ENCODE results near the gene SDCBP2. TPM values are rescaled to one million over a fixed set of nuclear protein-coding genes. Genes with fewer than 3 reads are reported as not detected.

Gene SDCBP2
- total and polyA plus RNA-seq, 10 of the 15 experiments (the other 5 are each of a cell fraction or from before 2014, with no cell fraction given), result 0.16 to 2.4 (median 1.1) TPM; not detected in 1

DNA sequence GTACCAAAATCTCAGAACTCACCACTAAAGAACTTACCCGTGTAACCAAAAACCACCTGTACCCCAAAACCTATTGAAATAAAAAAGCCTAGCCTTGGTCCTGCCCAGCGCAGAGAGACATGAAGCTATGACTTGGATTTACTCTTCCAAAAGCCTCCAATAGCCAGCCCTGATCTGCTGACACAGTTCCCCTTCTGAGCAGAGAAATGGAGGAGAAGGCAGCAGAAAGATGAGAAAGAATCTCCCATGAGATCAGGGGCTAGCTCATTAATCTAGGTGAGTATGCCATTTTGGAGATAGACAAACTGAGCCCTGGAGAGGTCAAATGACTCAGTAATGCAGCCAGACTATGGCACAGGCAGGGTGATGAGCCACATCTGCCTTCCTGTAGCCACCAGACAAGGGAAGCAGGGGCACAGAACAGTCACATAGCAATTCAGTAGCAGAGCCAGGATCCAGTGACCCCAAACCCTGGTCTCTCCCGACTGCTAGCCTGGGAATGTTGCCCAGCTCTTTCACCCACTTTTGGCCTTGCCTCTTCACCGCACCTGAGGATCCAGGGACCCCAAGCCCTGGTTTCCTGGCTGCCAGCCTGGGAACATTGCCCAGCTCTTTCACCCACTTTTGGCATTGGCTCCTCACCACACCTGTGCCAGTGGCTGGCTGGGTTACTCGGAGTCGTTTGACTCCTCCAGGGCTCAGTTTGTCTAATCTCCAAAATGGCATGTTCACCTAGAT lies 7.2 kb upstream of the SDCBP2 start:
- Histone ChIP-seq H3K4me3 (no peak overlapping the region), H3K9ac (ENCODE audit: control insufficient read depth, insufficient read depth, low read length) (no peak overlapping the region), H3K4me2 (ENCODE audit: control insufficient read depth, insufficient read depth) (no peak overlapping the region), H3K27ac (ENCODE audit: control insufficient read depth, insufficient read depth) (no peak overlapping the region), H3K9me3 (replicated peaks; ENCODE audit: control insufficient read depth, insufficient read depth, low read length) (no peaks in the 10 kb centered on the region), H3K79me2 (ENCODE audit: control insufficient read depth, insufficient read depth, low read length) (no peaks in the 10 kb centered on the region), H3K4me1 (ENCODE audit: control insufficient read depth, insufficient read depth, low read length) (peaks cover 5% of the 10 kb centered on the region), H2AFZ (ENCODE audit: control insufficient read depth, low read depth, low read length) (no peak overlapping the region), H3K27me3 (replicated peaks in 1 of 2; ENCODE audit: control insufficient read depth in 2 of 2, insufficient read depth in 2 of 2, low read length in 1 of 2) (no peaks in the 10 kb centered on the region), H3K36me3 (ENCODE audit: control insufficient read depth in 2 of 2, insufficient read depth in 2 of 2, low read length in 1 of 2) (no peaks in the 10 kb centered on the region; a peak in 1 of 4 replicates), H4K20me1 (ENCODE audit: control insufficient read depth, insufficient read depth) (no peaks in the 10 kb centered on the region; the same call in none of the 2 replicates)
- in situ Hi-C loops (cut with MboI) (no loop called here), intact Hi-C loops (cut with micrococcal nuclease; ENCODE audit: unreplicated experiment) (no loop called here)
- BruUV-seq (replicated peaks), result no TSS peak
- no peak for DNase-seq (ENCODE audit: low read depth, low spot score)
- no peak for TF ChIP-seq SIX5 (IDR thresholded peaks at IDR 0.05; ENCODE audit: low read depth, low read length, severe bottlenecking)
- TF ChIP-seq TBL1XR1 (IDR thresholded peaks at IDR 0.05; ENCODE audit: low read depth, low read length), result no peak
- TF ChIP-seq NFYB (IDR thresholded peaks at IDR 0.05; ENCODE audit: insufficient read depth, low read depth, low read length), result no peak
- TF ChIP-seq LARP7 (IDR thresholded peaks at IDR 0.05), result no peak
- no peak for TF ChIP-seq KLF5 (IDR thresholded peaks at IDR 0.05; ENCODE audit: partially characterized antibody)
- no peak for TF ChIP-seq GATAD2B (conservative IDR thresholded peaks at IDR 0.05; ENCODE audit: low read depth)
- TF ChIP-seq SREBF1 (IDR thresholded peaks at IDR 0.05; ENCODE audit: low read length), result no peak
- TF ChIP-seq MYC (IDR thresholded peaks at IDR 0.05; ENCODE audit: insufficient read depth, insufficient read length, insufficient replicate concordance, low read length, severe bottlenecking), result no peak
- TF ChIP-seq, protein P1, sequence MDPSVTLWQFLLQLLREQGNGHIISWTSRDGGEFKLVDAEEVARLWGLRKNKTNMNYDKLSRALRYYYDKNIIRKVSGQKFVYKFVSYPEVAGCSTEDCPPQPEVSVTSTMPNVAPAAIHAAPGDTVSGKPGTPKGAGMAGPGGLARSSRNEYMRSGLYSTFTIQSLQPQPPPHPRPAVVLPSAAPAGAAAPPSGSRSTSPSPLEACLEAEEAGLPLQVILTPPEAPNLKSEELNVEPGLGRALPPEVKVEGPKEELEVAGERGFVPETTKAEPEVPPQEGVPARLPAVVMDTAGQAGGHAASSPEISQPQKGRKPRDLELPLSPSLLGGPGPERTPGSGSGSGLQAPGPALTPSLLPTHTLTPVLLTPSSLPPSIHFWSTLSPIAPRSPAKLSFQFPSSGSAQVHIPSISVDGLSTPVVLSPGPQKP (IDR thresholded peaks at IDR 0.05; ENCODE audit: low read depth, low read length), result no peak
- TF ChIP-seq YY1 (IDR thresholded peaks at IDR 0.05; ENCODE audit: low read depth, low read length), result no peak
- no peak for TF ChIP-seq SP1 (IDR thresholded peaks at IDR 0.05; ENCODE audit: low read depth, low read length)
- TF ChIP-seq USF2 (IDR thresholded peaks at IDR 0.05; ENCODE audit: borderline replicate concordance, low read depth, low read length), result no peak
- no peak for TF ChIP-seq NR2C1 (IDR thresholded peaks at IDR 0.05)
- TF ChIP-seq RELA (IDR thresholded peaks at IDR 0.05; ENCODE audit: borderline replicate concordance, partially characterized antibody), result no peak
- CTCF ChIA-PET, result interaction anchor here (0.7 kb wide), 2 partner anchors 8 to 65 kb away, joined by 3 read pairs; no protein-coding TSS in a partner anchor
- RAD21 ChIA-PET (ENCODE audit: unreplicated experiment), result no interaction called here
- POLR2A ChIA-PET, result interaction anchor here (0.6 kb wide), 1 partner anchor 55 kb away, joined by 4 read pairs; no protein-coding TSS in a partner anchor
- 92% methylated on average over 6 of the region's 6 CpGs for WGBS (ENCODE audit: insufficient coverage, insufficient replicate concordance, low lambda C conversion rate, missing lambda C conversion rate)
- SMC1A ChIA-PET (ENCODE audit: uncharacterized antibody, unreplicated experiment), result no interaction called here
- no peak for ATAC-seq
- no peak for FAIRE-seq

Measured in GM12878 (cell line).